SK-N-SH treated with all-trans-retinoic acid at 6 μM for 48 hours (cell line): Measurements from ENCODE around the gene ZNF385B.

Experiments used
- CSRNP3 ChIP-seq: fragments of 250-450 bp; sonication (Bioruptor Pico); IDR thresholded peaks from 2 replicates; pipeline ENCODE4 v1.5.1; 2021; ENCODE audit warnings: mild to moderate bottlenecking, moderate library complexity
- SNAI2 ChIP-seq: fragments of 250-450 bp; sonication (Bioruptor Pico); IDR thresholded peaks from 2 replicates; pipeline ENCODE4 v1.5.0; 2020; ENCODE audit warnings: mild to moderate bottlenecking, moderate library complexity
- TCF4 ChIP-seq: fragments of 250-450 bp; sonication (Bioruptor Pico); IDR thresholded peaks from 2 replicates; pipeline ENCODE4 v1.8.0; 2021; ENCODE audit warnings: mild to moderate bottlenecking, moderate library complexity, borderline replicate concordance
- TOX ChIP-seq: fragments of 250-450 bp; sonication (Bioruptor Pico); IDR thresholded peaks from 2 replicates; pipeline ENCODE4 v1.8.0; 2021; ENCODE audit warnings: mild to moderate bottlenecking, moderate library complexity, borderline replicate concordance
- TSHZ2 ChIP-seq: fragments of 250-450 bp; sonication (Bioruptor Pico); IDR thresholded peaks from 2 replicates; pipeline ENCODE4 v1.5.0; 2020; ENCODE audit warnings: mild to moderate bottlenecking, moderate library complexity
- ZFP3 ChIP-seq: fragments of 250-450 bp; sonication (Bioruptor Pico); IDR thresholded peaks from 2 replicates; pipeline ENCODE4 v1.5.0; 2020; ENCODE audit warnings: mild to moderate bottlenecking, moderate library complexity
- TF ChIP-seq, protein P1 (sequence below): fragments of 250-450 bp; sonication (Bioruptor Pico); IDR thresholded peaks from 2 replicates; pipeline ENCODE4 v1.8.0; 2020; ENCODE audit warnings: mild to moderate bottlenecking, moderate library complexity, borderline replicate concordance

DNA sequence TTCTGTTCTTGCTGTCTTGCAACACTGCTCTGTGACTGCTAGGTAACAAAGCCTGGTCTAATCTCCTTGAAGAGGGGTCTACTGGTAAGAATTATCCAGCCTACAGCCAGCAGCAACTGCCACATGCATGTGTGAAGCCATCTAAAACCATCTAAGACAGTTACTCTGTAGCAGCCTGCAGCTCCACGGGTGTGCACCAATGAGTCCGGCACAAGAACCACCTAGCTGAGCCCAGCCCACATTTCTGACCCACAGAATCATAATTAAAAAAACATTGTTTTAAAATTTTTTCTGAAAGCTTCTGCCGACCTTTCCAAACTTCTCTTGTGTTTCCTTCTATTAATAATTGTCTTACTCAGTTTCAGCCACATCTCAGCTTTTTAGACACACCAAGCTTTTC lies 102.8 kb downstream of the ZNF385B start:
- TF ChIP-seq SNAI2 (CRISPR knock-in tag) (no peak), ZFP3 (CRISPR knock-in tag) (no peak), CSRNP3 (CRISPR knock-in tag) (no peak), TOX (CRISPR knock-in tag) (no peak), TCF4 (no peak), TSHZ2 (CRISPR knock-in tag) (no peak)
- TF ChIP-seq, protein P1, sequence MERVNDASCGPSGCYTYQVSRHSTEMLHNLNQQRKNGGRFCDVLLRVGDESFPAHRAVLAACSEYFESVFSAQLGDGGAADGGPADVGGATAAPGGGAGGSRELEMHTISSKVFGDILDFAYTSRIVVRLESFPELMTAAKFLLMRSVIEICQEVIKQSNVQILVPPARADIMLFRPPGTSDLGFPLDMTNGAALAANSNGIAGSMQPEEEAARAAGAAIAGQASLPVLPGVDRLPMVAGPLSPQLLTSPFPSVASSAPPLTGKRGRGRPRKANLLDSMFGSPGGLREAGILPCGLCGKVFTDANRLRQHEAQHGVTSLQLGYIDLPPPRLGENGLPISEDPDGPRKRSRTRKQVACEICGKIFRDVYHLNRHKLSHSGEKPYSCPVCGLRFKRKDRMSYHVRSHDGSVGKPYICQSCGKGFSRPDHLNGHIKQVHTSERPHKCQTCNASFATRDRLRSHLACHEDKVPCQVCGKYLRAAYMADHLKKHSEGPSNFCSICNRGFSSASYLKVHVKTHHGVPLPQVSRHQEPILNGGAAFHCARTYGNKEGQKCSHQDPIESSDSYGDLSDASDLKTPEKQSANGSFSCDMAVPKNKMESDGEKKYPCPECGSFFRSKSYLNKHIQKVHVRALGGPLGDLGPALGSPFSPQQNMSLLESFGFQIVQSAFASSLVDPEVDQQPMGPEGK (CRISPR knock-in tag) = no peak
